ENCODE data around the gene TPH2.

Gene TPH2

GRCh38 chr12:71955970-71956369 is 17.3 kb downstream of the TPH2 start:
- no peak overlapping the region for H3K4me3 ChIP-seq (ENCODE audit: low read depth, low read length)
- DNase-seq (ENCODE audit: low read depth), result no peak
- TF ChIP-seq CTCF (IDR thresholded peaks at IDR 0.05; ENCODE audit: low read depth, low read length, missing control alignments), result no peak

GRCh38 chr12:71958056-71958455 is 19.4 kb downstream of the TPH2 start:
- no peak overlapping the region for H3K4me3 ChIP-seq (ENCODE audit: low read depth, low read length)
- TF ChIP-seq CTCF (IDR thresholded peaks at IDR 0.05; ENCODE audit: low read depth, low read length, missing control alignments), result no peak
- DNase-seq (ENCODE audit: low read depth), result no peak

- no peak for DNase-seq (ENCODE audit: low read depth)
- TF ChIP-seq CTCF (IDR thresholded peaks at IDR 0.05; ENCODE audit: low read depth, low read length, missing control alignments), result no peak
- no peak overlapping the region for H3K4me3 ChIP-seq (ENCODE audit: low read depth, low read length)
Observed at GRCh38 chr12:71958457-71958856, 19.8 kb downstream of the TPH2 start.

- DNase-seq (ENCODE audit: low read depth), result no peak
- TF ChIP-seq CTCF (IDR thresholded peaks at IDR 0.05; ENCODE audit: low read depth, low read length, missing control alignments), result no peak
- H3K4me3 ChIP-seq (ENCODE audit: low read depth, low read length), result no peak overlapping the region
Observed at GRCh38 chr12:71958993-71959578, 20.4 kb downstream of the TPH2 start.

GRCh38 chr12:71967211-71967610 is 28.6 kb downstream of the TPH2 start:
- no peak overlapping the region for H3K4me3 ChIP-seq (ENCODE audit: low read depth, low read length)
- TF ChIP-seq CTCF (IDR thresholded peaks at IDR 0.05; ENCODE audit: low read depth, low read length, missing control alignments), result no peak
- DNase-seq (ENCODE audit: low read depth), result no peak

- no peak for TF ChIP-seq CTCF (IDR thresholded peaks at IDR 0.05; ENCODE audit: low read depth, low read length, missing control alignments)
- H3K4me3 ChIP-seq (ENCODE audit: low read depth, low read length), result no peak overlapping the region
- DNase-seq (ENCODE audit: low read depth), result no peak
Observed at GRCh38 chr12:71969330-71969729, 30.7 kb downstream of the TPH2 start.

- no peak overlapping the region for H3K4me3 ChIP-seq (ENCODE audit: low read depth, low read length)
- TF ChIP-seq CTCF (IDR thresholded peaks at IDR 0.05; ENCODE audit: low read depth, low read length, missing control alignments), result no peak
- DNase-seq (ENCODE audit: low read depth), result no peak
Observed at GRCh38 chr12:71970031-71970430, 31.4 kb downstream of the TPH2 start.

All from GM12864 (cell line).